NT2/D1 (cell line): Measurements from ENCODE around the gene TLR10.

Source experiments
- SUZ12 ChIP-seq: IDR thresholded peaks from 2 replicates; pipeline ENCODE4 v1.6.1; 2011; ENCODE audit not compliant: insufficient read length, insufficient read depth; ENCODE audit errors: extremely low read depth
- YY1 ChIP-seq: IDR thresholded peaks from 2 replicates; pipeline ENCODE4 v1.6.1; 2011; ENCODE audit not compliant: insufficient read length, insufficient read depth
- ZNF274 ChIP-seq: IDR thresholded peaks from 2 replicates; pipeline ENCODE4 v1.6.1; 2011; ENCODE audit warnings: mild to moderate bottlenecking, low read depth, low read length

DNA sequence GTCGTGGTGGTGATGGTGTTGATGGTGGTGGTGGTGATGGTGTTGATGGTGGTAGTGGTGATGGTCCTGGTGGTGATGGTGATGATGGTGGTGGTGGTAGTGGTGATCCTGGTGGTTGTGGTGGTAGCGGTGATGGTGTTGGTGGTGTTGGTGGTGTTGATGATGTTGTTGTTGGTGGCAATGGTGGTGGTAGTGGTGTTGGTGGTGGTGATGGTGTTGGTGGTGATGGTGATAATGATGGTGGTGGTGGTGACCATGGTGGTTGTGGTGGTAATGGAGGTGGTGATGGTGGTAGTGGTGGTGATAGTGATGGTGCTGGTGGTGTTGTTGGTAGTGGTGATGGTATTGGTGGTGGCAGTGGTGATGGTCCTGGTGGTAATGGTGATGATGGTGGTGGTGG, 49.1 kb downstream of the TLR10 start:
- TF ChIP-seq SUZ12, result no peak
- no peak for TF ChIP-seq ZNF274
- TF ChIP-seq YY1, result no peak
